Pancreas (tissue), 10 donors: ENCODE measurements around the gene TMEM130. TPM values are rescaled to one million over a fixed set of nuclear protein-coding genes. Genes with fewer than 3 reads are reported as not detected.

ENCODE experiments used
- ATAC-seq, 4 donors: fragments of 200-7000 bp; cut with Tn5 transposase; one replicate each; pipeline versions ENCODE4 v1.8.0 to v1.9.1; 2020; ENCODE audit warnings: mild to moderate bottlenecking in 4 of 4, moderate library complexity in 4 of 4
- DNase-seq, 6 donors: peaks; one replicate each; pipeline ENCODE4 v3.0.0-alpha.2; 2020
- FAIRE-seq: peaks from 2 replicates; lab custom pipeline; 2012; peaks lifted over from hg19 to GRCh38; lab: Jason Lieb, UNC
- H3K27ac ChIP-seq, 4 donors: fragments of 200-600 bp; sonication (generic); 1 replicate in 3 of 4; 2 replicates in 1 of 4; pipeline versions ENCODE4 v1.5.0 to v1.8.0; 2020
- H3K27me3 ChIP-seq, 4 donors: fragments of 200-600 bp; one replicate each; pipeline ENCODE4 v1.8.0; 2021
- H3K36me3 ChIP-seq, 3 donors: fragments of 200-600 bp; sonication (generic) in 1 of 3; one replicate each; pipeline versions ENCODE4 v1.5.0 to v1.8.0; 2020 to 2021
- H3K4me1 ChIP-seq, 3 donors: fragments of 200-600 bp; one replicate each; pipeline ENCODE4 v1.8.0; 2021
- H3K4me3 ChIP-seq, 4 donors: fragments of 200-600 bp; sonication (generic) in 2 of 4; one replicate each; pipeline versions ENCODE4 v1.5.0 to v1.8.0; 2020 to 2021
- H3K9me3 ChIP-seq, 4 donors: fragments of 200-600 bp; one replicate each; pipeline ENCODE4 v1.8.0; 2021
- CTCF ChIP-seq, 4 donors: fragments of 200-600 bp; sonication (generic) in 3 of 4; IDR thresholded peaks; one replicate each; pipeline versions ENCODE4 v1.5.0 to v1.8.0; 2021; ENCODE audit warnings: antibody characterized with exemption in 4 of 4
- WGBS, 2 donors: extraction: QIAGEN DNeasy Blood & Tissue Kit; methylation state at CpG; one replicate each; pipeline ENCODE4 v1.1.7; 2013; 5-methylcytosine and 5-hydroxymethylcytosine counted together
- intact Hi-C, 3 donors: fragments of 100-400 bp; cut with DNase I; formaldehyde crosslinking; loops; one replicate each; pipeline versions ENCODE4 v1.11.1 to v1.14.2; 2022
- polyA plus RNA-seq, 2 donors: library from polyadenylated mRNA; stranded (reverse); fragments of 200-250 nt; gene quantifications; one replicate each; pipeline ENCODE4 v1.2.3, GENCODE V29; 2013
- total RNA-seq, 6 donors: library from RNA; stranded (reverse); fragmentation: NEBNext Ultra II Directional in 4 of 6; extraction: Animal tissue kit (Norgen Biotek cat#: 25700) in 4 of 6; gene quantifications; one replicate each; pipeline versions ENCODE4 v1.2.1 to v1.2.4, GENCODE V29; 2021 to 2023
- donor health status: healthy with polysubstance abuse.
- donor health status: DM: no; HTN: no; CAD: no; lungs with moderate emphysema.
- donor health status: DM: no; HTN: no; CAD: no.
- donor health status: control.
- donor health status: control.
- donor health status: Bipolar disorder and iron deficiency.
- donor health status: DM: yes; HTN: yes; CAD: no.
- donor health status: DM: no; HTN: no; CAD: no.
- donor health status: DM: no; HTN: no; CAD: no.
- donor health status: DM: yes; HTN: yes; CAD: no.

TMEM130 gene
- total and polyA plus RNA-seq, 8 donors: 0.13 to 3.7 (median 0.45) TPM

- H3K9me3 ChIP-seq: no peaks in the 10 kb centered on the region
- DNase-seq: no peak
- no peak overlapping the region for H3K4me3 ChIP-seq
- TF ChIP-seq CTCF (IDR thresholded peaks at IDR 0.05): no peak
- no peak overlapping the region for H3K27ac ChIP-seq
- intact Hi-C loops: no loop called here
- FAIRE-seq: no peak
- WGBS, 2 donors: 87 to 91% methylated on average over 3 of the region's 3 CpGs
- no peaks in the 10 kb centered on the region for H3K27me3 ChIP-seq
- ATAC-seq: no peak
- H3K4me1 ChIP-seq: no peaks in the 10 kb centered on the region
- peaks cover 7 to 64% (median 50%) of the 10 kb centered on the region in 3 donors for H3K36me3 ChIP-seq
Observed at GRCh38 chr7:98902523-98902922, 32.7 kb upstream of the TMEM130 start.

DNA sequence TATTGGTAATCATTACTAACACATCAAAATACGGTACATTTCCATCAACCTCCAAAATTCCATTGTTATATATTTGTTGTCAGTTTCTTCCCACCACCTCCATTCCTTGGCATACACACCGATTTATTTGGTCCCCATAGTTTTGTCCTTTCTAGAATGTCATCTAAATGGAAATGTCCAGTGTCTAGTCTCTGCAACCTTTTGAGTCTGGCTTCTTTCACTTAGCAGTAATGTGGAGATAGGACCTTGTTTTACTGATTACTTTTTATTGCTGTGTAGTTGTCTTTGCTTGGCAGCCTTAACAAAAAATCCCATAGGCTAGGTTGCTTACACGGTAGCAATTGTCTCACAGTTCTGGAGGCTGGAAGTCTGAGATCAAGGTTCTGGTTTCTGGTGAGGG lies 31.0 kb upstream of the TMEM130 start:
- H3K36me3 ChIP-seq: peaks cover 7 to 59% (median 47%) of the 10 kb centered on the region in 3 donors

DNA sequence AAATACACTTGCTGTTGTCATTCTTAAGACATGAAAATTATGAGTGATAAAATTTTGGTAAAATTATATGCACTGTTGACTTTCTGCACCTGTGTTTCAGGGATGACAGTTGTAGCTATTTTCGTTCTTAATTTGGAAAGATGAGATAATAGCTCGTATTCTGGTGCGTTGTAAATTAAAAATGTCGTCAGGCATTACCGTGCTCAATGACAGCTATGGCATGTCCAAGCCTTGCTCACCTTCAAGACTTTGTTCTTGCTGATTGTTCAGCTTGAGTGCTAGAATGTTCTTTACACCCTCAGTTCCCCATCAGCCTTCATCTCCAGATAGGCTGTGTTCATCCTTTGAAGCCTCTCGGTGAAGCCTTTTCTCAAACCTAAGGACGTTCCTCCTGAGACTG lies 30.0 kb upstream of the TMEM130 start:
- DNase-seq (no peak), ATAC-seq (no peak), FAIRE-seq (no peak)
- no peak overlapping the region for H3K27ac ChIP-seq
- intact Hi-C loops: no loop called here
- no peaks in the 10 kb centered on the region for H3K27me3 ChIP-seq
- no peak overlapping the region for H3K4me3 ChIP-seq
- peaks cover 7 to 57% (median 40%) of the 10 kb centered on the region in 3 donors for H3K36me3 ChIP-seq
- no peaks in the 10 kb centered on the region for H3K9me3 ChIP-seq
- no peak for TF ChIP-seq CTCF (IDR thresholded peaks at IDR 0.05)
- H3K4me1 ChIP-seq: no peaks in the 10 kb centered on the region
- WGBS, 2 donors: 92 to 93% methylated on average over 7 of the region's 7 CpGs

More for the DNA sequence above, 31.0 kb upstream of the TMEM130 start:
- FAIRE-seq: no peak
- DNase-seq: no peak
- 90 to 92% methylated on average over 3 of the region's 3 CpGs for WGBS, 2 donors
- Histone ChIP-seq H3K4me3 (no peak overlapping the region), H3K27ac (no peak overlapping the region), H3K9me3 (no peaks in the 10 kb centered on the region), H3K27me3 (no peaks in the 10 kb centered on the region), H3K4me1 (no peaks in the 10 kb centered on the region)
- intact Hi-C loops: no loop called here
- no peak for ATAC-seq
- TF ChIP-seq CTCF (IDR thresholded peaks at IDR 0.05): no peak

DNA sequence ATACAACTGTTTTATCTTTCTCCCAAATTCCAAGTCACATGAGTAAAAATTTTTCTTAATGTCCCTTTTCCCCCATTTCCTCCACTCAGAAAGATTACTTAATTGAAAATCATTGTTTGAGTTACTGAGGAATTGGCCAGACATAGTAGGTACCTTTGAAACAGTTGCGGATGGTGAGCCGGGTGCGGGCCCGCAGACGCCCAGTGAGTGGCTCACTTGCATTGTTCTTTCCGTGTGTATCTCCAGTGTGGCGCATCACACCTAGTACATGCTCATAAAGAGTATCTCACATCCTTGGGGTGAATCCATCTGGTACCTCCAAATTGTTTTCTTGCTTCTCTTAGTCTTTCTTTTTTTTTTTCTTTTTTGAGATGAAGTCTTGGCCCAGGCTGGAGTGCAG lies 22.8 kb upstream of the TMEM130 start:
- H3K9me3 ChIP-seq: no peaks in the 10 kb centered on the region
- H3K27me3 ChIP-seq: no peaks in the 10 kb centered on the region
- FAIRE-seq: no peak
- intact Hi-C loops: no loop called here
- 96 to 98% methylated on average over 7 of the region's 7 CpGs for WGBS, 2 donors
- ATAC-seq: no peak
- no peak overlapping the region for H3K4me3 ChIP-seq
- H3K27ac ChIP-seq: no peak overlapping the region
- no peaks in the 10 kb centered on the region for H3K4me1 ChIP-seq
- DNase-seq: no peak
- peaks cover 0 to 50% (median 20%) of the 10 kb centered on the region in 3 donors for H3K36me3 ChIP-seq
- no peak for TF ChIP-seq CTCF (IDR thresholded peaks at IDR 0.05)

DNA sequence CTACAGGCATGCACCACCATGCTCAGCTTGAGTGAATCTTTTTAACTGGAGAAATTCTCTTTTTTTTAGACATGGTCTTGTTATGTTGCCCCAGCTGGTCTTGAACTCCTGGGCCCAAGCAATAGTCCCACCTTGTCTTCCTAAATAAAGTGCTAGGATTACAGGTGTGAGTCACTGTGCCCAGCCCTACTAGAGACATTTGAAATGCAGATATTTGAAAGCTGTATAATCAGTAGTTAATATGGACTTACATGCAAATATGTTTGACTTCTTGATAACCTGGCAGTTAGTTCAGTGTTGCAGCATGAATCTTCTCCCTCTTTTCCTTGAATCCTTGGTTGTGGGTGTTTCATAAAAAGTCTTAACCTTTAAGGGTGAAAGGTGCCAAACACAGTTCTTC lies 17.2 kb upstream of the TMEM130 start:
- no peaks in the 10 kb centered on the region for H3K9me3 ChIP-seq
- no peak overlapping the region for H3K27ac ChIP-seq
- intact Hi-C loops: no loop called here
- peaks cover 0 to 38% (median 2%) of the 10 kb centered on the region in 3 donors for H3K36me3 ChIP-seq
- no peak overlapping the region for H3K4me3 ChIP-seq
- DNase-seq (no peak), ATAC-seq (no peak), FAIRE-seq (no peak)
- TF ChIP-seq CTCF (IDR thresholded peaks at IDR 0.05): no peak
- H3K27me3 ChIP-seq: no peaks in the 10 kb centered on the region
- no peaks in the 10 kb centered on the region for H3K4me1 ChIP-seq
